ENCODE data around the gene GGT7. TPM values are rescaled to one million over a fixed set of nuclear protein-coding genes. Genes with fewer than 3 reads are reported as not detected.

GGT7 gene
- total RNA-seq, 4 donors from 2014 or later, result 2.9 to 15.8 (median 10.3) TPM

GRCh38 chr20:34871320-34871926 is 1.2 kb downstream of the GGT7 start:
- TF ChIP-seq, protein P1, sequence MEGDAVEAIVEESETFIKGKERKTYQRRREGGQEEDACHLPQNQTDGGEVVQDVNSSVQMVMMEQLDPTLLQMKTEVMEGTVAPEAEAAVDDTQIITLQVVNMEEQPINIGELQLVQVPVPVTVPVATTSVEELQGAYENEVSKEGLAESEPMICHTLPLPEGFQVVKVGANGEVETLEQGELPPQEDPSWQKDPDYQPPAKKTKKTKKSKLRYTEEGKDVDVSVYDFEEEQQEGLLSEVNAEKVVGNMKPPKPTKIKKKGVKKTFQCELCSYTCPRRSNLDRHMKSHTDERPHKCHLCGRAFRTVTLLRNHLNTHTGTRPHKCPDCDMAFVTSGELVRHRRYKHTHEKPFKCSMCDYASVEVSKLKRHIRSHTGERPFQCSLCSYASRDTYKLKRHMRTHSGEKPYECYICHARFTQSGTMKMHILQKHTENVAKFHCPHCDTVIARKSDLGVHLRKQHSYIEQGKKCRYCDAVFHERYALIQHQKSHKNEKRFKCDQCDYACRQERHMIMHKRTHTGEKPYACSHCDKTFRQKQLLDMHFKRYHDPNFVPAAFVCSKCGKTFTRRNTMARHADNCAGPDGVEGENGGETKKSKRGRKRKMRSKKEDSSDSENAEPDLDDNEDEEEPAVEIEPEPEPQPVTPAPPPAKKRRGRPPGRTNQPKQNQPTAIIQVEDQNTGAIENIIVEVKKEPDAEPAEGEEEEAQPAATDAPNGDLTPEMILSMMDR (IDR thresholded peaks at IDR 0.05; ENCODE audit: low read depth), result no peak

DNA sequence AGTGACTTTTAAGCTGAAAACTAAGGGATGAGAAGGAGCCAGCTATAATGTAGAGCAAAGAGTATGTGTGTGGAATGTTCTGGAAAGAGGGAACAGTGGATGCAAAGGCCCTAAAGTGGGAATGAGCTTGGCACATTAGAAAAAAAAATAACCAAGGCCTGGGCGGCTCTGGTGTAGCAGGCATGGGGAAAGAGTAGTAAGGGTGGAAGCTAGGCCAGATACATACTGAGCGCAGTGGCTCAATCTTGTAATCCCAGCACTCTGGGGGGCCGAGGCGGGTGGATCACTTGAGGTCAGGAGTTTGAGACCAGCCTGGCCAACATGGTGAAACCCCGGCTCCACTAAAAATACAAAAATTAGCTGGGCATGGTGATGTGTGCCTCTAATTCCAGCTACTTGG is 8.4 kb downstream of the GGT7 start:
- TF ChIP-seq, protein P1 (IDR thresholded peaks at IDR 0.05; ENCODE audit: low read depth), result no peak

DNA sequence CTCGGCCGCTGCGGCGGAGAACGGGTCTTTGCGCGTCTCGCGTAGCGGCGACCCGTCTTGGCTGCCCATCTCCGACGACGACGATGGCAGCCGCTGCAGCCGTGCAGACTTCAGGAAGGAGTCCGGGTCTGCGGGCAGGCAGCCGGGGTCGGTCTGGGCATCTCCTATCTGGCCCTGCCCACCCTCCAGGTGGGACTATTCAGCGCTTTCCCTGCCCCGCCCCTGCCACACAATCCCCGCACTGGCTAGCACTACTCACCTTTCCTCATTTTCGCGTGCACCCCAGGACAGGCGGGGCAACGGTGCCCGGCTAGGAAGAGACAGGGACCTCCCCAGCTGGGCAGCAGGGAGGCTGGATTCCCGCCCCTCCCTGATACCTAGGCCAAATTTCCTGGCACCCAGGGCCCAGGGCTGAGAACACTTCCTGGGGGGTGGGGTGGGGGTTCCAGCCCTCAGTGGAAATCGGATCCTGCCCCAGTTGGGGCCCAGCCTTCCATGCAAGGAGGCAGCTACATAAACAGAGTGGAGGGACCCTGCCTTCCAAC is 9.2 kb downstream of the GGT7 start:
- TF ChIP-seq, protein P1 (IDR thresholded peaks at IDR 0.05; ENCODE audit: low read depth), result no peak

GRCh38 chr20:34862724-34863123 is 9.9 kb downstream of the GGT7 start:
- TF ChIP-seq, protein P1 (IDR thresholded peaks at IDR 0.05; ENCODE audit: low read depth), result no peak

DNA sequence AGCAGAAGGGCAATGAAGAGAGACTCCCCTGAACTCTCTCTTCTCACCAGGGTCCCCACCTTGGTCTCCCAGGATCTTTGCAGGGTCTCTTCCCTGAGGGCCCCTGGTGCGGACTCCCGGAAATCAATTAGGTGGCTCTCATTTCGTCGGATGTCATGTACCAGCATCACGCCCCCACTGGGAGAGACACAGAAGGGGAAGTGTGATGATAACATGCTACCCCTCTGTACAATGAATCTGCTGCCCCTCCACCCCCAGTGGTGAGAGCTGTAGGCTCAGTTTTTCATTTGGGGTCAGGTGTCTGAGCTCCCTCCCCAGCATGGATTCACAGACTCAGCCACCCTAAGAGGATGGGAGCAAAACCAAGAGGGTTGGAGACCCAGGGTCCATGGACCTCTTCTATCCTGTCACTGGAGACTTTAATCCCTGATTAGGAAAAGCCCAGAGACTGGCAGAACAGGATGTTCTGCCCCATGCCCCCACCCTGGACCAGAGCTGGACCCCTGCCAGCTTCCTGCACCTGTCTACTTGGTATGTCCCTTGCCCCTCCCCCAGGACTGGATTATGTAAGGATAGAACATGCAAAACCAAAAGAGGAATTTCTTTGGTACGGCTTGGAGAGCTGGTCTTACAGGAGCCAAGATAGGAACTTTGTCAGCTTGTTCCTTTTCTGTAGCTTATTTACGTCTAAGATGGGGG is 11.1 kb downstream of the GGT7 start:
- TF ChIP-seq, protein P1 (IDR thresholded peaks at IDR 0.05; ENCODE audit: low read depth), result no peak

DNA sequence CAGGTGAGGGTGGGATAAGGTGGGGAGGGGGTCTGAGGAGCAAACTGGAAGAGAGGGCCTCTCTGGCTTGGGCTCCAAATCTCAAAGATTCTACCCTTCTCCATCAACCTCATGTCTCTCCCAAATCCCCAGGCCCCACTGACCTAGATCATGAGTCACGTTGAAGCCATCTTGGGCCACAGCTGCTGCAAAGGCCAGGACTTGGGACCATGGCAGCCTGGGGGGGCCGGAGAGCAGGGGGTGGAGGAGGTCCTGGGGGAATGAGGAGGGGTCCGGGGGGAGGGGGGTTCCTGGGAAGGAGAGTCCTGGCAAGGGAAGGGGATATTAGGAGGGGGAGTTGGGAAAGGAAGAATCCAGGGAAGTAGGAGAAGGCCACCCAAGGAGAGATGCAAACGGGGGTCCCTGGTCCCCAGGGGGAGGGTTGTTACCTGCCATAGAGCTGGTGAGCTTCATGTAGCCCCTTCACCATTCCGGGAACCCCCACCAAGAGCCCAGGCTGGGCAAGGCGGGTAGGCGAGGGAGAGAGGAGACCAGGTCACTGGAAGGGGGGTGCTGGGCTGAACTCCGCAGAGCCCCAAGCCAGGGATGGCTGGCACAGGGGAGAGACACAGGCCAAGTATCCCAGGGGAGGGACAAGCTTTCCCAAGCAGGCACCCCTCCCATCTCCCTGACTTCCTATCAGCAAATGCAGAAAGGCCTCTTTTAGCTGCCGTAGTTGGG is 12.7 kb downstream of the GGT7 start:
- TF ChIP-seq, protein P1 (IDR thresholded peaks at IDR 0.05; ENCODE audit: low read depth), result no peak

GRCh38 chr20:34859367-34859766 is 13.3 kb downstream of the GGT7 start:
- TF ChIP-seq, protein P1 (IDR thresholded peaks at IDR 0.05; ENCODE audit: low read depth), result no peak
